HTERT RPE-1 (cell line): ENCODE data around the gene LMBR1.
"Not testable (repeated sequence)": the region's sequence is repeated elsewhere in the genome, so short reads cannot be mapped to it uniquely, and the experiment has no call there.

Experiments used
- in situ Hi-C: fragments of 300-500 bp; cut with MboI; formaldehyde crosslinking; loops from 4 replicates; pipeline ENCODE4 v1.14.3; 2020; ENCODE audit warnings: low sequenced_read_pairs

The LMBR1 gene

GRCh38 chr7:156702399-156702798, 190.6 kb downstream of the LMBR1 start:
- in situ Hi-C loops, result no loop called here

- in situ Hi-C loops, result not testable (repeated sequence)
These were observed 191.2 kb downstream of the LMBR1 start for GRCh38 chr7:156701787-156702186.

DNA sequence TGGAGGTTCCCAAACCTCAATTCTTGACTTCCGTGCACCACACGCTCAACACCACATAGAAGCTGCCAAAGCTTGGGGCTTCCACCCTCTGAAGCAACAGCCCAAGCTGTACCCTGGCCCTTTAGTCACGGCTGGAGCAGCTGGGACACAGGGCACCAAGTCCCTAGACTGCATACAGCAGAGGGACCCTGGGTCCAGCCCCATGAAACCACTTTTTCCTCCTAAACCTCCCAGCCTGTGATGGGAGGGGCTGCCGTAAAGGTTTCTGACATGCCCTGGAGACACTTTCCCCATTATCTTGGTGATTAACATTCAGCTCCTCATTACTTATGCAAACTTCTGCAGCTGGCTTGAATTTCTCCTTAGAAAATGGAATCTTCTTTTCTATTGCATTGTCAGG, 194.5 kb downstream of the LMBR1 start:
- in situ Hi-C loops, result not testable (repeated sequence)

GRCh38 chr7:156697283-156697682, 195.7 kb downstream of the LMBR1 start:
- in situ Hi-C loops, result not testable (repeated sequence)

DNA sequence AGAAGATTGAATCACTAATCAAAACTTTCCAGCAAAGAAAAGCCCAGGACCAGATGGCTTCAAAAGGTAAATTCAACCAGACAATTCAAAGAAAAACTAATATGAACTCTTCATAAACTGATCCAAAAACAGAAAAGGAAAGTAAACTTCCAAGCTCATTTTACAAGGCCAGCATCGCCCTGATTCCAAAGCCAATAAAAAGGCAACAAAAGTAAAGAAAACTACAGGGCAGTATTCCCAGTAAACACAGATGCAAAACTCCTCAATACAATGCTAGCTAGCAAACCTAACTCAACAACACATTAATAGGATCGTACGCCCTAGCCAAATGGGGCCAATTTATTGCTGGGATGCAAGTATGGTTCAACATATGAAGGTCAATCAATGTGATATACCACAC, 199.4 kb downstream of the LMBR1 start:
- in situ Hi-C loops, result no loop called here

- in situ Hi-C loops, result no loop called here
These were observed 200.1 kb downstream of the LMBR1 start for GRCh38 chr7:156692849-156693248.

- in situ Hi-C loops, result no loop called here
These were observed 201.2 kb downstream of the LMBR1 start for GRCh38 chr7:156691764-156692163.

DNA sequence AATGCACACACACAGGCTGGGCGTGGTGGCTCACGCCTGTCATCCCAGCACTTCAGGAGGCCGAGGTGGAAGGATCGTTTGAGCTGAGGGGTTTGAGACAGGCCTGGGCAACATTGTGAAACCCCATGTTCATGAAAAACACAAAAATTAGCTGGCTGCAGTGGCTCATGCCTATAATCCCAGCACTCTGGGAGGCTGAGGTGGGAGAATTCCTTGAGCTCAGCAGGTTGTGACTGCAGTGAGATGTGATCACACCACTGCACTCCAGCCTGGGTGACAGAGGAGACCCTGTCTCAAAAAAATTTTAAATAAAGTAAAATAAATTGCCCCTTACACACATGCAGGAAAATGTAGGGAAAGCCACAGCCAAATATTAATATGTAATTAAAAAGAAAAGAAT, 208.3 kb downstream of the LMBR1 start:
- in situ Hi-C loops, result no loop called here

DNA sequence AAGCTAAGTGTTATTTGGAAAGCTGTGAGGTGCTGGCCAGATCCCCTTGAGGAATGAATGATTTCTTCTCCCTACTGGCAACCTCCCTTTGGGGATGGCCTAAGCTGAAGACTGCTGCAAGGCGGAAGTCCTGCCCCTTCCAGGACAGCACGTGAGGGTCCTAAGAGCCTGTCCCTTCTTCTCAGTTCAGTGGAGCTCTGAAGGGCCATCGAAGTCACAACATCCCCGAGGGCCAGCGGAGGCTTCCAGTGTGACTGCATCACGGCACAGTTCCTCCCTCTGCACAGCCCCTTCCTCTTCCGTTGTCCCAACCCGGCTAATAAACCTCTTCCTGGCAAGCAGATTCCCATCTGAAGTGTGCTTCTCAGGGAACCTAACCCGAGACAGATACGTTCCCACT, 208.7 kb downstream of the LMBR1 start:
- in situ Hi-C loops, result no loop called here

DNA sequence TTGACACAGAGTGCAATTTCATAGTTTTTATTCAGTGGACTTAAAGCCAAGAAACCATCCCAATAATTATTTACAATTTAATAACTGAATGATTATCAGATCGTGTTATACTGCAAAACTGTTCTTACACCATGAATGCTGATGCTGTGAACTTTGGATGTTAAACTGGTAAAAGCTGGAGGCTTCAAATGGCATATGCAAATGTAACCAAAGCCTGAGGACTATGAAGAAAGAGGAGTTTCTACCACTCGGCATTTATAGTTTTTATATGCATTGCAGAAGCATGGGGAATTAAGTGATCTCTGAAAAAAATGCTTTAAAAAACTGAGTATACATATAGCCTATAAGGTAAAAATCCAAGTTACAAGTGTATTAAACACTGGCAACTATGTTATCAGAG, 210.1 kb downstream of the LMBR1 start:
- in situ Hi-C loops, result no loop called here

- in situ Hi-C loops, result no loop called here
These were observed 212.7 kb downstream of the LMBR1 start for GRCh38 chr7:156680281-156680680.

GRCh38 chr7:156677374-156678054, 215.5 kb downstream of the LMBR1 start:
- in situ Hi-C loops, result no loop called here

DNA sequence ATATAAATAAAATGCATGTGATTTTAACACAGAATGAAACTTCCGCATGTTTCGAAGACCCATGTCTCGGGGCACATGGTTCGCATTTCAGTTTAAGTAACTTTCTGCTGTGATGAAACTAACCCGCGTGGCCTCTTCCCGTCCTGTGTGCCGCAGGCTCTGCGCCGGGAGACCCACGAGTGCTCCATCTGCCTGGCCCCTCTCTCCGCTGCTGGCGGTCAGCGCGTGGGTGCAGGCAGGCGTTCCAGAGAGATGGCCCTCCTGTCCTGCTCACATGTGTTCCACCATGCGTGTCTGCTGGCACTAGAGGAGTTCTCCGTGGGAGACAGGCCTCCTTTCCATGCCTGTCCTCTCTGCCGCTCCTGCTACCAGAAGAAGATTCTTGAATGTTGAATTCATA, 216.7 kb downstream of the LMBR1 start:
- in situ Hi-C loops, result no loop called here

GRCh38 chr7:156675721-156676120, 217.3 kb downstream of the LMBR1 start:
- in situ Hi-C loops, result no loop called here

DNA sequence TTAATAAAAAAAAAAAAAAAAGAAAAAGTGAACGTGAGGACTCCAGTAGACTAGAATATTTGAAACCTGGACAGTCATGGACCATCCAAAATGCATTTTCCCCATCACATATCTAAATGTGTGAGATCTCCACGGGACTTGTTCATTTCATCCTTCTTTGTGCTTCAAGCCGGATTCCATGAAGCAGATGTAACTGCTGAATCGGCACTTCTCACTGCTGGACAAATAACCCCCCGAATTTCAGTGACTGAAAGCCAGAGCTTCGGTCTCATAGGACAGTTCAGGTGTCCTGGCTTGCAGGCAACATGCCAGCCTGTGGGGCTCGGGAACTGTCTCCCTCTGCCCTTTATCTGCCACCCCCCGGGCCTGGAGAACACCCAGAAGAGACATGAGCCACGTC, 219.1 kb downstream of the LMBR1 start:
- in situ Hi-C loops, result no loop called here

DNA sequence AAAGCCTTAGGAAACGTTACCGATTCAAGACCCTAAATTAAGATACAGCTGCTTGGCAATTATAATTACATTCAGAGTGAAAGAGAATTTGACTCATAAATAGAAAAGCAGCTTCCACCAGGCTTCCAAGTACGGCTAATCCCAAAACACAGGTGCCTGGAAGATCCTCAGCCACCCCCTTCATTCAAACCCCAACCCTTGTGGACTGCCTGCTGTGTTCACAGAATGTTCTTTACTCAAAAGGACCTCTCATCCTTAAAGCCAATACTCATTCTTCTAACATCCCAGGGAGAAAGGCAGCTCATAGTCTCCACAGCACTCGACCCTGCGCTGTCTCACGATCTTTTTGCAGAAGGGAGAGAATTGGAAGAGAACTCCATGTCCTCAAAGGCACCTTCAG, 219.5 kb downstream of the LMBR1 start:
- in situ Hi-C loops, result no loop called here

- in situ Hi-C loops, result no loop called here
These were observed 223.8 kb downstream of the LMBR1 start for GRCh38 chr7:156669035-156669828.

DNA sequence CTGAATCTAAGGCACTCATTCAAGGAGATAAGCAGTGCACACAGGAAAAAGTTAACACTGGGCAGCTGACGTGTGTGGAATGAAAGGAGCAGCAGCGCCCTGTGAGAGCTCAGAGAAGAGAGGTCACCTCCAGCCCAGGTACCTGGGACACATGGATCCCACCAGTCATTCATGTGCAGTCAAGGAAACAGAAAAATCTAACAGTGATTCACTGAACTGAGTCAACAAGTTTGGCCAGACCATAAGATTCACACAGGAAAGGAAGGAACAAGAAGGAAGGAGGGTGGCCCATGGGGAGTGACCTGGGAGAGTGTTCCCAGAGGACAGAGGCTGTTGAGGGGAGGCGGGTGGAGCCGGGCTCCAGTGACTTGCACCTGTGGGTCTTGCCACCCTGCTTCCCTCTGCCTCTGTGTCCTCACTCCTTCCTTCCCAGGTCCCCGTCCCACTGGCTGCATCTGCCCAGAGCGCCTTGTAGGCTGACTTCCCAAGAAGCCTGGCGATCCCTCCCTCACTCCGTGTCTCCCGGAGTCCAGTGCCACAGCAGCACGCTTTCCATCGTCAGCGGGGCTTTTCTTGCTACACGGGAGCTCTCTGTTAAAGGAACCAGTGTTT, 224.7 kb downstream of the LMBR1 start:
- in situ Hi-C loops, result no loop called here

DNA sequence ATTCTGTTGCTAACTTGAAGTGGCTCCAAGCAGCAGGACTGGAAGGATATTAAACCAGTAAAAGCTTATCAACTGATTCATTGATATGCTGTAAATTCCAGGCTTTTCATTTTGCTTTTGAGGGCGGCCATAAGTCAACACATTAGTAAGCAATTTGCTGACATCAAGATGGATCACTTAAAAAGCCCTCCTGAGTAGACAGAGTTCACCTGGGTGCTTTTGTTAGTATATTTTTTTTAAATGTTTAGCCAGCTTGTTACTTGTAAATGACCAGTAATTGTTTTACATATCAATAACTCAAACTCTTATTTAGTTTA, 225.9 kb downstream of the LMBR1 start:
- in situ Hi-C loops, result no loop called here

- in situ Hi-C loops, result no loop called here
These were observed 226.4 kb downstream of the LMBR1 start for GRCh38 chr7:156666368-156667109.

DNA sequence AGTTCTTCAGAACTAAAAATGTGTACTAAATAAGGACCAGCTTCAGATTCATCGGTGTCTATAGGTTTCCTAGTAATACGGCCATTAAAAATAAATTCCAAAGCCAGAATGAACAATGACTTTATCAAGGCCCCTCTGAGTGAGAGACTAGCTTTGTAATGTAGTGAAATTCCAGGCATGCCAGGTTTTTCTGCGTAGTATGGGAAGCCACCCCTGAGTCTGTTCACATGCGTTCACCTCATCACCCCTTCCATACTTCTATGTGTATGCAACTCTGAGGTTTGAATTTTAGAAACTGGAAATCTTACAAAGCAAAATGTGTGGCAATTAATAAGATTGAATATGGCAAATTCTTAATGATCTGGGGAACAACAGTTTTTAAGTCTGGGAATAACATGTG, 227.9 kb downstream of the LMBR1 start:
- in situ Hi-C loops, result no loop called here

DNA sequence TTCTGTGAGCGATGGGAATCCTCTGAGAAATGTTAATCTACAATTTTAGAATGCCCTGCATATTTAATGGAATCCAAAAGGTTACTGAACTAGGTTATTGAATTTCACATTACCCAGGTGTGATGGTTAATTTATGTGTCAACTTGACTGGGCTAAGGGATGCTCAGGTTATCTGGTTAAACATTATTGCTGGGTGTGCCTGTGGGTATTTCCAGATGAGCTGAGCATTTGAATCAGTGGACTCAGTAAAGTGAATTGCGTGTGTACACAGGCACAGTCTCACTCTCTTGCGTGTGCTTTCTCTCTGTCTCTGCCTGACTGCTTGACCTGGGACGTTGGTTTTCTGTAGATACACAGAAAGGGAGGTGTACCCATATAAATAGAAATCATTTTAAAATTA, 230.7 kb downstream of the LMBR1 start:
- in situ Hi-C loops, result no loop called here
